ENCODE data around the gene EIF4G3.
"Not testable (repeated sequence)": the region's sequence is repeated elsewhere in the genome, so short reads cannot be mapped to it uniquely, and the experiment has no call there.

The EIF4G3 gene

GRCh38 chr1:21192284-21192683, 15.6 kb upstream of the EIF4G3 start:
- Mint-ChIP-seq H3K9me3 (no peaks in the 10 kb centered on the region), H3K27me3 (peaks cover 34% of the 10 kb centered on the region), H3K4me3 (no peak overlapping the region)

GRCh38 chr1:21190771-21191170, 14.1 kb upstream of the EIF4G3 start:
- ATAC-seq, H3K4me1 Mint-ChIP-seq, DNase-seq, H3K4me3 Mint-ChIP-seq, H3K9me3 Mint-ChIP-seq: not testable (repeated sequence)
- H3K27me3 Mint-ChIP-seq, result peaks cover 34% of the 10 kb centered on the region
- H3K27ac Mint-ChIP-seq, result peak overlapping the region in 1 of 2 donors; percentile 55

More at GRCh38 chr1:21192284-21192683, 15.6 kb upstream of the EIF4G3 start:
- ATAC-seq, result no peak
- Mint-ChIP-seq H3K27ac (no peak overlapping the region), H3K4me1 (no peaks in the 10 kb centered on the region)
- DNase-seq, result no peak

- Mint-ChIP-seq H3K4me1 (no peaks in the 10 kb centered on the region), H3K9me3 (no peaks in the 10 kb centered on the region), H3K27me3 (peaks cover 34% of the 10 kb centered on the region), H3K4me3 (no peak overlapping the region), H3K27ac (no peak overlapping the region)
- DNase-seq, result no peak
- ATAC-seq, result no peak
Observed at GRCh38 chr1:21189906-21190500, 13.3 kb upstream of the EIF4G3 start.

DNA sequence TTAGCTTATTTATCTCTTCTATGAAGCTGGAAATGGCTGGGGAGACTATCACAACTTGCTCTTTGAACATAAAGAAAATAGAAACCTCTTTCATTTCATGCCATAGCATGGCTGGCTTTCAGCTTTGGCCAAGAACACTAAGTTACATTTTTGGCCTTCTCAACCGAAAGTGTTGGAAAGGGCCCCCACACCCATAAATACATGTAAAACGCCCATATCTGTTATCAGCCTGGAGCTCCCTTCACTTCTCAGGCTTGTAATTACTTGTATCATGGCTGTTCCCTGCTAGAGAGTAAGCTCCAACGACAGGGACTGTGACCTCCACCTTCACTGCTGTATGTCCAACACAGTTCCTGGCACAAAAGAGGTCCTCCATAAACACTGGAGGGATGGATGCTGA, 12.7 kb upstream of the EIF4G3 start:
- Mint-ChIP-seq H3K27me3 (peaks cover 34% of the 10 kb centered on the region), H3K9me3 (no peaks in the 10 kb centered on the region), H3K4me1 (no peaks in the 10 kb centered on the region), H3K27ac (no peak overlapping the region), H3K4me3 (no peak overlapping the region)
- ATAC-seq (no peak), DNase-seq (no peak)

GRCh38 chr1:21188235-21188634, 11.5 kb upstream of the EIF4G3 start:
- no peak for ATAC-seq
- Mint-ChIP-seq H3K27ac (peak overlapping the region in 1 of 2 donors; percentile 3), H3K4me3 (no peak overlapping the region)

DNA sequence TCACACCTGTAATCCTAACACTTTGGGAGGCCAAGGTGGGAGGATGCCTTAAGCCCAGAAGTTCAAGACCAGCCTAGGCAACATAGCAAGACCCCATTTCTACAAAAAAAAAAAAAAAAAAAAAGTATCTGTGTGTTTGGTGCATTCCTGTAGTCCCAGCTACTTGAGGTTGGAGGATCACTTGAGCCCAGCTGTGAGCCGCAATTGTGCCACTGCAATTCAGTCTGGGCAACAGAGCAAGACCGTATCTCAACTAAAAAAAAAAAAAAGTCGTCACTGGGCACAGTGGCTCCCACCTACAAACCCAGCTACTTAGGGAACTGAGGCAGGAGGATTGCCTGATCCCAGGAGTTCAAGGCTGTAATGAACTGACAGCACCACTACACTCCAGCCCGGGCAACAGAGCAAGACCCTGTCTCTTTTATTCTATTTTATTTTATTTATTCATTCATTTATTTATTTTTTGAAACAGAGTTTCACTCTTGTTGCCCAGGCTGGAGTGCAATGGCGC, 8.6 kb upstream of the EIF4G3 start:
- DNase-seq (no peak), ATAC-seq (no peak)
- Mint-ChIP-seq H3K4me3 (no peak overlapping the region), H3K4me1 (no peaks in the 10 kb centered on the region), H3K9me3 (no peaks in the 10 kb centered on the region), H3K27me3 (peaks cover 15% of the 10 kb centered on the region), H3K27ac (no peak overlapping the region)

More at GRCh38 chr1:21188235-21188634, 11.5 kb upstream of the EIF4G3 start:
- no peaks in the 10 kb centered on the region for H3K9me3 Mint-ChIP-seq
- DNase-seq, result no peak
- H3K4me1 Mint-ChIP-seq, result no peaks in the 10 kb centered on the region
- H3K27me3 Mint-ChIP-seq, result peaks cover 22% of the 10 kb centered on the region

DNA sequence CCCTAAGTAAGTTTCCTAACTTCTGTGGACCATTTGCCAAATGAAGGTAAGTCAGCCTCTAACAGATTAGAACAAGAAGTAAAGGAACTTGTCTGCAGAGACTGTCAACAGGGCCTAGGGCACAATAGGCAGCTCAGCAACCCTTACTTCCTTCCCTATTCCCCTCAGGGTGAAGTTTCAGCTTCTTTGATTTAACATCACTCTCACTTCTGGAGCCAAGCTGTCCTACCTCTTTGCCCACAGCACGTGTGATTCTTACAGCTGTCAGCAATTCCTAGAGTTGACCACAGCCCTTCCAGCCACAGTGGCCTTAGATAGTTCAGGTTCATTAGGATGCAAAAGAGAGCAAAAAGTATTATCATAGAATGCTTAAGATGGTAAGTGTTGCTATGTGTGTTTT, 7.6 kb upstream of the EIF4G3 start:
- H3K4me3 Mint-ChIP-seq, result no peak overlapping the region
- peaks cover 9% of the 10 kb centered on the region for H3K27me3 Mint-ChIP-seq
- no peak for DNase-seq
- no peaks in the 10 kb centered on the region for H3K4me1 Mint-ChIP-seq
- no peaks in the 10 kb centered on the region for H3K9me3 Mint-ChIP-seq
- no peak overlapping the region for H3K27ac Mint-ChIP-seq
- ATAC-seq, result no peak

GRCh38 chr1:21182181-21182731, 5.6 kb upstream of the EIF4G3 start:
- no peak overlapping the region for H3K27ac Mint-ChIP-seq
- no peaks in the 10 kb centered on the region for H3K9me3 Mint-ChIP-seq
- no peak for DNase-seq
- peaks cover 3% of the 10 kb centered on the region for H3K4me1 Mint-ChIP-seq
- no peak overlapping the region for H3K4me3 Mint-ChIP-seq
- no peak for ATAC-seq
- H3K27me3 Mint-ChIP-seq, result peaks cover 9% of the 10 kb centered on the region

- not testable (repeated sequence) for ATAC-seq, H3K27me3 Mint-ChIP-seq, DNase-seq, H3K27ac Mint-ChIP-seq, H3K9me3 Mint-ChIP-seq, H3K4me3 Mint-ChIP-seq
- H3K4me1 Mint-ChIP-seq, result peaks cover 24% of the 10 kb centered on the region
Observed at GRCh38 chr1:21178271-21178670, 1.6 kb upstream of the EIF4G3 start.

DNA sequence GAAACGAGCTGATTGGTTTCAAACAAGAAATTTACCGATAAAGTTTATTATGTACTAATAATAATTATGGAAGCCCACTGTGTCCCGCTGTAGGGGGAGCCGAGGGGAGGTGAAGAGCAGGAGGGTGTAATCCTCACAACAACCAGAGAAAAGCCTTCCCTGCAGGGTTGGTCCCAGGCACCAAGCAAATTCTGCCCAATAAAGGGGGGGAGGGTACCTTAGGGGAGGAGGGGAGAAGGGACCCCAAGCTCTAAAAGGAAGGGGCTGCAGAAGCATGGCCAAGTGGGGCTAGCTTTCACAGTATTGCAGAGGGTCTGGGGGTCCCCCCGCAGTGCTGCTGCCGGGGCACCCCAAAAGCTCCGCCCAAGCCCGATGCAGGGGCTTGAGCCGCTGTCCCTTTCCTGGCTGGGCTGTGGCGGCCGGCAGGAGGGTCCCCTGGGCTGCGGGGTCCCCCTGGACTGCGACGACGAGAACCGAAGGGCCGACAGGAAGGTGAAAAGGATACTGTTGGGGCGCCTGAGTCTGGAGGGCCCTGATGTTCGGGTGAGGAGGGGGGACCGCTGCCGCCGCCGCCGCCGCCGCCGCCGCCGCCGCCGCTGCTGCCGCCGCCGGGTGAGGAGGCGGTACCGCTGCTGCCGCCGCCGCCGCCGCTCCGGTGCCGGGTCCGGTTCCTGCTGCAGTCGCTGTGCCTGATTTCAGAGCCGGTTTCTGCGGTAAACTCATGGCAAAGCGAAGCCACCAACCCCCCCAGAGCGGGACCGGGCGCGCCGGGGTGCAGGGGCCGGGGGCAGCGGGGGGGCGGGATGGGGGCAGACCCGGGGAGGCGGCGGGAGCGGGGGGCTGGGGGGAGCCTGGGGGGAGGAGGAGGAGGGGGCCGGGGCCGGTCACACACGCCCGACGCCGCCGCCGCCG, 771 bp downstream of the EIF4G3 start:
- peak overlapping the region; percentile 99 for H3K27ac Mint-ChIP-seq
- H3K27me3 Mint-ChIP-seq, result peaks cover 5% of the 10 kb centered on the region
- ATAC-seq (peak; percentile 8), DNase-seq (peak; percentile 44 to 46)
- peaks cover 24% of the 10 kb centered on the region for H3K4me1 Mint-ChIP-seq
- H3K4me3 Mint-ChIP-seq, result peak overlapping the region; percentile 87 to 97
- H3K9me3 Mint-ChIP-seq, result no peaks in the 10 kb centered on the region

DNA sequence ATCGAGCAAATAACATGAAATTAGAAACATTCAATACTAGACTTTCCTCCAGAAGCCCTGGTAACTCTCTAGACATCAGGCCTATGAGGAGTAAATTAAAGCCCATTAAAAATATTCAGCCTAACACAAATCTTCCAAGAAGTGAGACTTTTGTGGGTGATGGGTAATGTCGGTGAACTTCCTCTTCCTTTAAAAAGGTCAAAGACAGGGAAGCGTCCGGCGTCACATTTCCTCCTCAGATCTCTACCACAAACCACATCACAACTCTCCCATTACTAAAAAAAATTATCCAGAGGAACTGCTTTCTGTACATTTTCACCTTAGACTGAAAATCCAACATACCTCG, 1.4 kb downstream of the EIF4G3 start:
- DNase-seq (peak in 1 of 2 donors; percentile 26), ATAC-seq (no peak)
- peak overlapping the region; percentile 99 for H3K27ac Mint-ChIP-seq
- peaks cover 24% of the 10 kb centered on the region for H3K4me1 Mint-ChIP-seq
- H3K27me3 Mint-ChIP-seq, result no peaks in the 10 kb centered on the region
- peak overlapping the region; percentile 87 to 97 for H3K4me3 Mint-ChIP-seq
- no peaks in the 10 kb centered on the region for H3K9me3 Mint-ChIP-seq

DNA sequence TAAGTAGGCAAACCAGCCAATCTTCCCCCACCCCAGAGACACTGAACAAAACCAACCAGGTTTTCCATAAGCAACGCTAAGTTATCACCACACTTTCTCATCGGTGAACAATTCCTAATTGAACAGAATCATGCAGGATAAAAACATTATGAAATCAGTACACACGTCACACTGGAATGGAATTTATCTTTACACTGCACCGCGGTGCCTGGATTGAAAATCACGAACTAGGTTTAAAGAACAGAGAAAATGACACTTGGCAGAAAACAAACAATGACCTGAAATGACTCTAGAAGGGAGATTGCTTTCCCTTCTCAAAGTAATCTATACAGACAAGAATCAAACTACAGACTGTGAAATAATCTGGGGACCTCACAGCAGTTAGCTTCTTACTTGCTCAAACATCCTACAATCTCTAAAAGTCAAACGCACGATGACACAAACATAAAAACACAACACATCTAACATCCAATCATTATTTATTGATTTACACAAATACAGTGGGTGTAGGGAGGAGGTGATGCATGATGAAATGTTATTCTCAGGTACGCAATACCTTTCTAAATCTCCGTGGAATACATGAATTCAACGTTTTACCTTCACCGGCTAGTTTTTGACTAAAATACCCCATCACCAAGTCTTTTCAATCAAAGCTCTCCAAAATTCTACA, 1.9 kb downstream of the EIF4G3 start:
- H3K27me3 Mint-ChIP-seq, result no peaks in the 10 kb centered on the region
- peak overlapping the region; percentile 99 for H3K27ac Mint-ChIP-seq
- ATAC-seq (no peak), DNase-seq (no peak)
- peak overlapping the region; percentile 87 to 97 for H3K4me3 Mint-ChIP-seq
- H3K4me1 Mint-ChIP-seq, result peaks cover 24% of the 10 kb centered on the region
- no peaks in the 10 kb centered on the region for H3K9me3 Mint-ChIP-seq

DNA sequence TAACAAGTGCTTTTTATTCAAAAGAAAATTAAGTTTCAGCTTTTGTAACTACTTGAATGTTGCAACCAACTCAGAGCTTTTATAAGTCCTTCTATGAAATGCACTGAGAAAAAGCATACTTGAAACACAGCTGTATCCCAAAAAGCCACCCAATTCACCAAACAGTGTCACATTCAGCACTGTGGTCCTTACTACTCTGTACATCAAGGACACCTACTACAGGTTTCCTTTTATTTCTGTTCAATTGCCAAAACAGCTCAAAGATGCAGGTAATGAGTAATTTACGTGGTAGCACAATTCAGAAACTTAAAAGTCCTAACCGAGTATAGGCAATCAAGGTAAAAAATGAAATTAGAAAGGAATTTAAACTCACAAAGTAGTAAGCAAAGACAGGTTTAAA, 2.5 kb downstream of the EIF4G3 start:
- Mint-ChIP-seq H3K9me3 (no peaks in the 10 kb centered on the region), H3K4me1 (peaks cover 24% of the 10 kb centered on the region), H3K4me3 (peak overlapping the region; percentile 87 to 97), H3K27me3 (no peaks in the 10 kb centered on the region), H3K27ac (peak overlapping the region; percentile 99)
- ATAC-seq (no peak), DNase-seq (no peak)

DNA sequence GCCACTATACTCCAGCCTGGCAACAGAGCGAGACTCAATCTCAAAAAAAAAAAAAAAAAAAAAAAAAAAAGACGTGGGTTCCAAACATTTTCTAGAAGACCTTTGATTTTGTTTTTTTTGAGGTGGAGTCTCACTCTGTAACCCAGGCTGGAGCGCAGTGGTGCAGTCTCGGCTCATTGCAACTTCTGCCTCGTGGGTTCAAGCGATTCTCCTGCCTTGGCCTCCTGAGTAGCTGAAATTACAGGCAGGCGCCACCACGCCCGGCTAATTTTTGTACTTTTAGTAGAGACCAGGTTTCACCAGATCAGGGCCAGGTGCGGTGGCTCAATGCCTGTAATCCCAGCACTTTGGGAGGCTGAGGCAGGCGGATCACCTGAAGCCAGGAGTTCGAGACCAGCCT, 3.6 kb downstream of the EIF4G3 start:
- H3K4me3 Mint-ChIP-seq, H3K27ac Mint-ChIP-seq: not testable (repeated sequence)

DNA sequence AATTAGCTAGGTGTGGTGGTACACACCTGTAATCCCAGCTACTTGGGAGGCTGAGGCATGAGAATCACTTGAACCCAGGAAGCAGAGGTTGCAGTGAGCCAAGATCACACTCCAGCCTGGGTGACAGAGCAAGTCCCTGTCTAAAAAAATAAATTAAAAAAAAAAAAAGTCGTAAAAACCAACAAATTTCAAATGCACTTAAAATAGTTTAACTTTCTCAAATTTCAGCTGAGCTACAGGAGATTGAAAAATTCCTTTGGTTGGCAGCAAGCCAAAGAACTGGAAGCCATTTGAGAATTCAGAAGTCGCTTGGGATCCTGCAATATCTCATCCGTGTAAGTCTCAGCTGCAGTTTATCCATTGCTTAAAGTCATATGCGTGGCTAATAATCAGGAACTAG, 5.9 kb downstream of the EIF4G3 start:
- ATAC-seq, result not testable (repeated sequence)

More for the DNA sequence above, 3.6 kb downstream of the EIF4G3 start:
- not testable (repeated sequence) for H3K9me3 Mint-ChIP-seq, H3K27me3 Mint-ChIP-seq, DNase-seq, ATAC-seq
- H3K4me1 Mint-ChIP-seq, result peaks cover 24% of the 10 kb centered on the region

More for the DNA sequence above, 5.9 kb downstream of the EIF4G3 start:
- not testable (repeated sequence) for H3K27me3 Mint-ChIP-seq, H3K9me3 Mint-ChIP-seq, DNase-seq, H3K4me3 Mint-ChIP-seq, H3K27ac Mint-ChIP-seq
- H3K4me1 Mint-ChIP-seq, result peaks cover 21% of the 10 kb centered on the region
